ENCODE data around the gene CRYBB2. TPM values are rescaled to one million over a fixed set of nuclear protein-coding genes. Genes with fewer than 3 reads are reported as not detected.

Gene CRYBB2
- total and polyA plus RNA-seq, 2 experiments from 2014 or later, result not detected

DNA sequence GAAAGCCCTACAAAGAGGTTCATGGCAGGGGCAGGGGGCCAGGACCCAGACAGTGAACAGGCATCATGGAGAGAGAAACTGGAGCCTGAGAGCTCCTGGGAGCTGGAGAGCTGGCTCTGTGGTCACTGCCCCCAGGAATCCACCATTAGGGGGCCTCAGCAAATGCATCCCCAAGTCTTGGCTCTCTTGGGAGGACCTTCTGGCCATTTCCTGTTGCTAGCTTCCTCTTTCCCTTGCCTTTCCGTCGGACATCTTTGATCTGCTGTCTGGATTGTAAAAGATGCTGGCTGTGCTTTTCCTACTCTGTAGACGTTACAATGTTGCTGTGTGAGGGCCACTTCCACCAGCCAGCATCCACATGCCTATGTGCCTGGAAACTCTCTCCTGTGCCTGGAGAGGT is 7.1 kb upstream of the CRYBB2 start:
- Histone ChIP-seq H3K9me3 (ENCODE audit: low read depth) (no peaks in the 10 kb centered on the region), H3K4me3 (no peak overlapping the region), H3K4me1 (ENCODE audit: low read depth) (no peaks in the 10 kb centered on the region), H3K27ac (no peak overlapping the region), H3K27me3 (no peaks in the 10 kb centered on the region), H3K36me3 (no peaks in the 10 kb centered on the region)
- TF ChIP-seq, protein P1, sequence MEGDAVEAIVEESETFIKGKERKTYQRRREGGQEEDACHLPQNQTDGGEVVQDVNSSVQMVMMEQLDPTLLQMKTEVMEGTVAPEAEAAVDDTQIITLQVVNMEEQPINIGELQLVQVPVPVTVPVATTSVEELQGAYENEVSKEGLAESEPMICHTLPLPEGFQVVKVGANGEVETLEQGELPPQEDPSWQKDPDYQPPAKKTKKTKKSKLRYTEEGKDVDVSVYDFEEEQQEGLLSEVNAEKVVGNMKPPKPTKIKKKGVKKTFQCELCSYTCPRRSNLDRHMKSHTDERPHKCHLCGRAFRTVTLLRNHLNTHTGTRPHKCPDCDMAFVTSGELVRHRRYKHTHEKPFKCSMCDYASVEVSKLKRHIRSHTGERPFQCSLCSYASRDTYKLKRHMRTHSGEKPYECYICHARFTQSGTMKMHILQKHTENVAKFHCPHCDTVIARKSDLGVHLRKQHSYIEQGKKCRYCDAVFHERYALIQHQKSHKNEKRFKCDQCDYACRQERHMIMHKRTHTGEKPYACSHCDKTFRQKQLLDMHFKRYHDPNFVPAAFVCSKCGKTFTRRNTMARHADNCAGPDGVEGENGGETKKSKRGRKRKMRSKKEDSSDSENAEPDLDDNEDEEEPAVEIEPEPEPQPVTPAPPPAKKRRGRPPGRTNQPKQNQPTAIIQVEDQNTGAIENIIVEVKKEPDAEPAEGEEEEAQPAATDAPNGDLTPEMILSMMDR (IDR thresholded peaks at IDR 0.05; ENCODE audit: low read depth, low read length), result no peak
- no peak for DNase-seq (ENCODE audit: low read depth in 1 of 2, low spot score in 1 of 2)

DNA sequence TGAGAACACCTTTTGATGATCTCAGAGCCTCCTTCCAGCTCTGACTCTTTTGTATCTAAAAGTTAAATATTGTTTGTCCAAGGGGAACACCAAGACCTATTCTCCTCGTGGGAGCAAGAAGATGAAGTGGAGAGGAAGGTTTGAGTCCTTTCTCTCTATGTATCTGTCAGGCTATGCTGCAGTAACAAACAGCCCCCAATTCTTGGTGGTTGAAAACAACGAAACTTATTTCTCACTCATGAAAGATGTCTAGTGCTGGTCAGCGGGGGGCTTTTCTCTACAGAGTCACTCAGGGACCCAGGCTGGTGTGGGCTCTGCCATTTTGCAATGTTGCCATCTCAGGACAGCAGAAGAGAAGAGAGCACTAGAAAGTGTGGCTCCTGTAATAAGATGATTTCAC is 6.2 kb upstream of the CRYBB2 start:
- Histone ChIP-seq H3K27me3 (no peaks in the 10 kb centered on the region), H3K4me1 (ENCODE audit: low read depth) (no peaks in the 10 kb centered on the region), H3K36me3 (no peaks in the 10 kb centered on the region), H3K27ac (no peak overlapping the region), H3K4me3 (no peak overlapping the region), H3K9me3 (ENCODE audit: low read depth) (no peaks in the 10 kb centered on the region)
- no peak for DNase-seq (ENCODE audit: low read depth in 1 of 2, low spot score in 1 of 2)
- TF ChIP-seq, protein P1 (IDR thresholded peaks at IDR 0.05; ENCODE audit: low read depth, low read length), result no peak

DNA sequence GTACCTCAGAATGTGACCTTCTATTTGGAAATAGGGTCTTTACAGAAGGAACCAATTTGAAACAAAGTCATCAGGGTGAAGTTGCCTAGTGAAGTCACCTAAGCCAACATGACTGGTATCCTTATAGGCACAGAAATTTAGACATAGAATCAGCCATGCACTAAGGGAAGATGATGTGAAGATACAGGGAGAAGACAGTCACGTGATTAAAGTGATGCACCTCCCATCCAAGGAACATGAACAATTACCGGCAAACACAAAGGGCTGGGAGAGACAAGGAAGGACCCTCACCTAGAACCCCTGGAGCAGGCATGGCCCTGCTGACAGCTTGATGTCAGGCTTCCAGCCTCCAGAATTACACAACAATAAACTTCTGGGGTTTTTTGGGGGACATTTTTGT is 3.2 kb upstream of the CRYBB2 start:
- H3K4me3 ChIP-seq, result no peak overlapping the region
- no peak for DNase-seq (ENCODE audit: low read depth in 1 of 2, low spot score in 1 of 2)
- TF ChIP-seq, protein P1 (IDR thresholded peaks at IDR 0.05; ENCODE audit: low read depth, low read length), result no peak
- no peaks in the 10 kb centered on the region for H3K4me1 ChIP-seq (ENCODE audit: low read depth)
- H3K9me3 ChIP-seq (ENCODE audit: low read depth), result no peaks in the 10 kb centered on the region
- H3K27ac ChIP-seq, result no peak overlapping the region
- no peaks in the 10 kb centered on the region for H3K36me3 ChIP-seq
- peaks cover 15% of the 10 kb centered on the region for H3K27me3 ChIP-seq

- Histone ChIP-seq H3K27me3 (peaks cover 23% of the 10 kb centered on the region), H3K9me3 (ENCODE audit: low read depth) (no peaks in the 10 kb centered on the region), H3K27ac (no peak overlapping the region), H3K4me3 (no peak overlapping the region), H3K36me3 (no peaks in the 10 kb centered on the region), H3K4me1 (ENCODE audit: low read depth) (no peaks in the 10 kb centered on the region)
- no peak for DNase-seq (ENCODE audit: low read depth in 1 of 2, low spot score in 1 of 2)
- TF ChIP-seq, protein P1 (IDR thresholded peaks at IDR 0.05; ENCODE audit: low read depth, low read length), result no peak
Observed at GRCh38 chr22:25219948-25220442, 556 bp downstream of the CRYBB2 start.

DNA sequence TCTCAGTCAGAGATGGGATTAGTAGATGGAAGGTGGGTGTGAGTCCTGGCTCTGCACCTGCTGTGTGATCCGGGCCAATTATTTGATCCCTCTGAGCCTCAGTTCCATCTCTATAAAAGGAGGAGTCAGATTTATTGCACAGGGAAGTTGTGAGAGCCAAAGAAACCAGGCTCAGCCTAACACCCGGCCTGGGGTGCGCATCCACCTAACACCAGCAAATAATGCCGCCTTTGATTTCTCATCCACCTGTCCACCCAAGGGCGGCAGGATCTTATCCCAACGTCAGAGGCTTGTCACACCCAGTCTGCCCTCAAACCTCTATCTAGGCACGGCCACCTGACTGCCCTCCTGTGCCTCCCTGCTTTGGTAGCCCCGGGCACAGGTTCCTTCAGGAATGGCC is 2.4 kb downstream of the CRYBB2 start:
- no peaks in the 10 kb centered on the region for H3K4me1 ChIP-seq (ENCODE audit: low read depth)
- H3K27me3 ChIP-seq, result peaks cover 23% of the 10 kb centered on the region
- no peak overlapping the region for H3K4me3 ChIP-seq

More for the DNA sequence above, 2.4 kb downstream of the CRYBB2 start:
- H3K36me3 ChIP-seq, result no peaks in the 10 kb centered on the region
- H3K9me3 ChIP-seq (ENCODE audit: low read depth), result no peaks in the 10 kb centered on the region
- no peak overlapping the region for H3K27ac ChIP-seq
- no peak for DNase-seq (ENCODE audit: low read depth in 1 of 2, low spot score in 1 of 2)
- TF ChIP-seq, protein P1 (IDR thresholded peaks at IDR 0.05; ENCODE audit: low read depth, low read length), result no peak
